Inflammatory macrophage (primary cell): ENCODE data around the gene CDKN1A.

Source experiments
- DNase-seq, 2 donors: peaks; one replicate each; pipeline ENCODE4 v3.0.0-alpha.2; 2020 to 2022

The CDKN1A gene

GRCh38 chr6:36698196-36698595 is 19.7 kb downstream of the CDKN1A start:
- DNase-seq: no peak

GRCh38 chr6:36698871-36699271 is 20.4 kb downstream of the CDKN1A start:
- DNase-seq: no peak

- peak; percentile 25 to 49 for DNase-seq
These were observed 20.8 kb downstream of the CDKN1A start for GRCh38 chr6:36699348-36699747.

- DNase-seq: no peak
These were observed 21.7 kb downstream of the CDKN1A start for GRCh38 chr6:36700071-36700812.

DNA sequence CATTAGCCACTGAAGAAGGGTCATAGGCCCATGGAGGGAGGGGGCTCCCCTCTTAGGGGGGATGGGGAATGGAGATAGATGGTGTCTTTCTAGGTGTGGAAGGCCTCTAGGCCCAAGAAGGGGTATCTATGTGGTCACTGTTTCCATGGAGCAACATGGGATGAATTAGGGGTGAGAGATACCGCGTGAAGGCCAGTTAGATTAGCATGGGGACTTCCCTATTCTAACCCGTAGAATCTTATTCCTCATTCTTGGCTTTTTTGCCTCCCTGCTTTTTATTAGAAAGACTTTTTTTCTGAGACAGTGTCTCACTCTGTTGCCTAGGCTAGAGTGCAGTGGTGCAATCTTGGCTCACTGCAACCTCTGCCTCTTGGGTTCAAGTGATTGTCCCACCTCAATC is 22.3 kb downstream of the CDKN1A start:
- peak; percentile 47 to 59 for DNase-seq

DNA sequence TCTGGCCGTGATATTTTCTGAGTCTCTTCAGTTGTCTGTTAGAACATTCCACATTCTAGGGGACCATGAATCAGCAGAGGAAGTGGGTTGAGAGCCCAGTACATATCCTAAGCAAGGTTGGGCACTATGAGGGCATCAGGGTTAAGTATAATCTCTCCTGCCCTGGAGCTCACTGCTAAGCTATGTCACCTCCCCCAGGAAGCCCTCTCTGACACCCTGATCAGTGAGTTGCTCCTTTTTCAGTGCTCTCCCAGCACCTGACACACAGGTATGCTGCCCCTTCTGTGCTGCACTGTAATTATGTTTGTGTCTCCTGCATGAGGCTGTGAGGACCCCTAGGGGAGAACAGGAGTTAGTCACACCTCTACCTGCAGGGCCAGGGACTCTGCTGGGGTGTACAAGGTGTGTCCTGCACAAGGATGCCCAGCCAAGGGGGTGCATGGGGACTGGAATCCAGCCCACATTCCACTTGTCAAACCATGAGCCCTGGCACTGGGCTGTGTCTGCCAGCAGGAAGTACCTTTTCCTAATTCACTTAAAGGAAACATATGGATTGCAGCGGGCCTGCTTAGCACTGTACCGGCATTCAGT is 23.0 kb downstream of the CDKN1A start:
- DNase-seq: peak in 1 of 2 donors; percentile 9

- no peak for DNase-seq
These were observed 24.1 kb downstream of the CDKN1A start for GRCh38 chr6:36702656-36703055.

GRCh38 chr6:36703081-36703606 is 24.6 kb downstream of the CDKN1A start:
- no peak for DNase-seq

DNA sequence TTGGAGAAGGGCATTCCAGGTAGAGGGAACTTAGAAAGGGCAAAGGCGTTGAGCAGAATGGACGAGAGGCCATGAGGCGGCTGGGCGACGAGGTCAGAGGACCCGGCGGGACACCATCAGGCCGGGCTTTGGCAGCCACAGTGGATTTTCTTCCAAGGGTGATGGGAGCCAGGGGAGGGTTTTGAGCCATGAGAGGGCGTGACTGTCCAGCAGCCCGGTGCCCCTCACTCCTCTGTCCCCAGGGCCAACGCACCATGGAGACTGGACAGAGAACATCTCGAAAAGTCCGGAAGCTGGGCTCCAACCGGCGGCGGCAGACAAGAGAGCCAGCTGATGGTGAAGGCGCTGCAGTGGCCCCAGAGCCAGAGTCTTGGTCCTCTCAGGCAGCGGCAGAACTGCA is 25.5 kb downstream of the CDKN1A start:
- DNase-seq: no peak

DNA sequence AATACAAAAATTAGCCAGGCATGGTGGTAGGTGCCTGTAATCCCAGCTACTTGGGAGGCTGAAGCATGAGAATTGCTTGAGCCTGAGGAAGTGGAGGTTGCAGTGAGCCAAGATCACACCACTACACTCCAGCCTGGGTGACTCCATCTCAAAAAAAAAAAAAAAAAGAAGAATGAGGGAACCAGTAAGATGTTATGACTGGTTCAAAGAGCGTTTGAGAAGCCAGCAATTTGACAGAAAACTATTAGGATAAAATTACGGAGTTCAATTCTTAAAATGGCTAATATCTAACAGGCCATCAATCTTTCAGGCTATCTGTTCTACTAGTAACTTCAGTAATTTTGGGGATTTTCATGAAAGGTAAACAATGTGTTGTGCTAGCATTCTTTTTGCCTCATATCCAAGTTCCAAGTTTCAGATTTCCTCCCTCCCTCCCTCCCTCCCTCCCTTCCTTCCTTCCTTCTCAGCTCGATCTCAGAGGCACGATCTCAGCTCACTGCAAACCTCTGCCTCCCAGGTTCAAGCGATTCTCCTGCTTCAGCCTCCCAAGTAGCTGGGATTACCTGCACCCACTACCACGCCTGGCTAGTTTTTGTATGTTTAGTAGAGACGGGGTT is 26.6 kb downstream of the CDKN1A start:
- DNase-seq: peak in 1 of 2 donors; percentile 37

DNA sequence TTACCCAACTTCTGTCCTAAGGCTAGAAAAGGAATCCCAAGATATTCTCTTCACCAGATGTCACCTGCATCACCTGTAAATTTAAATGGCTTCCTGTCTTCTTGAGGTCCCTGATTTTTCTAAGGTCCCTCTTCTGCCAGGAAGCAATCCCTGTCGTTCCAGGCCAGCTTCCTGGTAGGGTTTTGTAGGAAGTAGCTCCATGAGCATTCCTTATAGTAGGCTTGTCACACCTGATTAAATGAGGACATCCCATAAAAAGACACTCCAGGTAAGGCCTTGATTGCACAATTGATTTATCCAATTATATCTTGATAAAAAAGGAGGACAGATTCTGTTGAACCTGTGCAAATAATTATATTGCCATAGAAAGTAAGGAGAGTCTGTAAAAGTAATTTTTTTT is 27.8 kb downstream of the CDKN1A start:
- DNase-seq: no peak

DNA sequence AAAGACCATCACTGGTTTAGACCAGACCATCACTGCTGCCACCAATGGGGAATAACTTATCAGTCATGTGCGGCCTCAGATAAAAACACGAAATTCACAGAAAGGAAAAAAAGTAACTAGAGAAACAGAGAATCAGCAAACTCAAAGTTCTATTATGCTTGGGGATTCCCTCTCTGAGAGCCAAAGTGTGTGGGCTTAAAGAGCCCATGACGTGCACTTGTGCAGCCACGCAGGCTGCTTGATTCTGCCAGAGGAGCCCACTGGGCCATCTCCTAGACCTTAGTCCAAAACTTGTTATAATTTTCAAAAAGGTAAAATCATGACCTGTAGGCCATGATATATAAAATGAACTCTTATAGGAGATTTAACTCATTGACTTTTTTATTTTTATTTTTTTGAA is 34.3 kb downstream of the CDKN1A start:
- no peak for DNase-seq

GRCh38 chr6:36713846-36714245 is 35.3 kb downstream of the CDKN1A start:
- no peak for DNase-seq

- no peak for DNase-seq
These were observed 36.0 kb downstream of the CDKN1A start for GRCh38 chr6:36714511-36714910.

- no peak for DNase-seq
These were observed 37.0 kb downstream of the CDKN1A start for GRCh38 chr6:36715469-36715868.

DNA sequence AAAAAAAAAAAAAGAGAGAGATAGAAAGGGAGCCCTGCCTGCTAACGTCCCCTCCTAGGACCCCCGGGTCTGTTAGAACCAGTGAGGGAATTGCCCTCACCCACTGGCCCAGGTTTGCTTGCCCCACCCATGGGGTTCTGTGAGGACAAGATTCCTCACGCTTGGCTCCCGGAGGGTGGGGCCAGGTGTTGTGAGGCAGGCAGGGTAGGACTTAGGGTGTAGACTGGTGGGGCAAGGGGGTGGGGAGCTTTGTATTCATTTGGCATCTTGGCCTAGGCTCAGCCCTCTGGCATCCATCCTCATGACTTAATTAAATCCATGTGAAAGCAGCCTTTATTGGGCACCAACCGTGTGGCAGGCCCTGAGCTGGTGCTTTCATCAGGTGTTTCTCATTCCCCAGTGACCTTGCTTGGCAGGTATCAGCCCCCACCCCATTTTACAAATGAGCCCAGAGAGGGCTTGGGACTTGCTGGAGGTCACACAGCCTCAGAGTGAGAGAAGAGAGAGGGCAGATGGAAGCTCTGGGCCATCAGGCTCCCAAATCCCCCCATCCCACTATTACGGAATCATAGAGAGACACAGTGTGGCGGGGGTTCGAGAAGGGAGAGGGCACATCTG is 38.1 kb downstream of the CDKN1A start:
- DNase-seq: no peak

- DNase-seq: no peak
These were observed 38.8 kb downstream of the CDKN1A start for GRCh38 chr6:36717231-36717825.

- no peak for DNase-seq
These were observed 39.5 kb downstream of the CDKN1A start for GRCh38 chr6:36717871-36718540.

DNA sequence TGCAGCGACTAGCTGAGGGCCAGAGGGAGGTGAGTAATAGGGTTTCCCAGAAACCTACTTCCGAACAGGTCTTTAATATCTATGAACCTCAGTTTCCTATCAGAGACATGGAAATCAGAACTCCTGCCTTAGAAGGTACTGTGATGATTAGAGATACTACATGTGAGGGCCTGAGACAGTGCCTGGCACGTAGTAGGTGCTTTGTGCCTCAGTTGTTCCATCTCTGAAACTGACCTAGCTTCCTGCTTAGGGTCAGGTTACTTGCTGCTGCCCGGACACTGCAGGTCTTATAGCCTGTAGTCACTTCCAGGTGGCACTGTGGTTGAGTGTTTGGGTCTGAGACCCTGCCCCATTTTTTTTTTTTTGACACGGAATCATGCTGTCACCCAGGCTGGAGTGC is 40.0 kb downstream of the CDKN1A start:
- DNase-seq: no peak

DNA sequence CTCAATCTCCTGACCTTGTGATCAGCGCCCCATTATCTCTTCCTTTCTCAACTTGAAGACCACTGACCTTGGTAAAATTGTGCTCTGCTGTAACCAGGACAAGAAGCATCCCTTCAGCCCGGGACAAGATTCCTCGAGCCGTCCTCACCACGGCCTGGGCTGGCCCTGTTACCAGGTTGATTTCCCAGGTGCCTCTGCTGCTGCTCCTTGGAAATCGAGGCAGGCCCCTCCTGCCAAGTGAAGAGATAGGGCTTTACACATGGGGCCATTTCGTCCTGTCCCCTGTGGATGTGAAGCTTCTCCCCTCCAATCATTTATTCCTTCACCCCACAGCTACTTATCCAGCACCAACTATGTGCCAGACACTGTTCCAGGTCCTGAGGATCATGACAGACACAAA is 40.6 kb downstream of the CDKN1A start:
- no peak for DNase-seq

DNA sequence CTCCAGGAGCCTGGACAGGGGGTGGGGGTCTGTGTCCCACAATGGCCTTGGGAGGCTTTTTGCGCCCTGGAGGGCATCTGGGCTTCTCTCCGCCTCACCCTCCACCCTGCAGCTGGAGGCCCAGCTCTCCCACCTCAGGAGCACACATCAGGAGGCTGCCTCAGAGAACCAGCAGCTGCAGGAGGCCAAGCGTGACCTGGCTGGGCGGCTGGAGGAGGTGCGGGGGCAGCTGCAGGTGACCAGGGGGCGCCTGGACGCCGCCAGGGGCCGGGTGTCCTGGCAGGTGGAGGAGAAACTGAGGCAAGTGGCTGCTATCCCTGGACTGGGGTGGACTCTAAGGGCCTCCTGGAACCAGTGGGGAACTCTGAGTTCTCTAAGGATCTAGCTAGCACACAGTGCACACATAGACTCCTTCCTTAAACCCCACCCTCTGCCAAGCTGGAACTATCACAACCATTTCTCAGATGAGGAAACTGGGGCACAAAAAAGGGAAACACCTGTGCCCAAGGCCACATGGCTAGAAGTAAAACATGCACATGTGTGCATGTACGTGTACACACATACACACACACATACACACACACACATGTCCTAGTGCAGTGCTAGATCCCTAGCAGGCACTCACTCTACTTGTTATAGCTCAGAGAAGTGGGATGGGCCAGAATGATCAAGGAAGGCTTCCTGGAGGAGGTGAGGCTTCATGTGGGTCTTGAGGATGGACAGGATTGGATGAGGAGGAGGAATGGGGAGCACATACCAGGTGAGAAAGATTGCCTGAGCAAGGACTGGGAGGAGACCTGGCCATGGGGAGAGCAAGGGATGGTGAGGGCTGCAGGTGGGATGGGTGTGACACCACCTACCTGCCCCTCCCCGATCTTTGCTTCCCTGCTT is 42.0 kb downstream of the CDKN1A start:
- DNase-seq: peak; percentile 23 to 34
